Choroid plexus epithelial cell (primary cell): ENCODE results near the gene HEATR5A.
"Not testable (repeated sequence)": the region's sequence is repeated elsewhere in the genome, so short reads cannot be mapped to it uniquely, and the experiment has no call there.

Experiments
- DNase-seq: peaks from one replicate; pipeline ENCODE4 v3.0.0-alpha.2; 2010; ENCODE audit warnings: low read depth
- H3K4me3 ChIP-seq: 2 replicates; pipeline ENCODE4 v1.5.1; 2011; ENCODE audit warnings: low read depth, mild to moderate bottlenecking, control low read depth, low read length, moderate library complexity
- CTCF ChIP-seq: conservative IDR thresholded peaks from 2 replicates; pipeline ENCODE4 v1.5.1; 2011; ENCODE audit warnings: low read depth, mild to moderate bottlenecking, control low read depth, inconsistent platforms, low read length, moderate library complexity

Gene HEATR5A

GRCh38 chr14:31440280-31440679 lies 19.9 kb upstream of the HEATR5A start:
- no peak for DNase-seq
- TF ChIP-seq CTCF = no peak
- no peak overlapping the region for H3K4me3 ChIP-seq

- no peak for DNase-seq
- no peak for TF ChIP-seq CTCF
- no peak overlapping the region for H3K4me3 ChIP-seq
Measured at GRCh38 chr14:31439561-31439960, 19.2 kb upstream of the HEATR5A start.

GRCh38 chr14:31437045-31437691 lies 16.8 kb upstream of the HEATR5A start:
- DNase-seq = not testable (repeated sequence)

GRCh38 chr14:31435276-31435675 lies 14.9 kb upstream of the HEATR5A start:
- peak; percentile 57 for DNase-seq
- no peak for TF ChIP-seq CTCF
- H3K4me3 ChIP-seq = no peak overlapping the region

More at GRCh38 chr14:31437045-31437691, 16.8 kb upstream of the HEATR5A start:
- not testable (repeated sequence) for H3K4me3 ChIP-seq

GRCh38 chr14:31430634-31431264 lies 10.4 kb upstream of the HEATR5A start:
- DNase-seq = no peak
- TF ChIP-seq CTCF = no peak
- H3K4me3 ChIP-seq = no peak overlapping the region

GRCh38 chr14:31429791-31430190 lies 9.4 kb upstream of the HEATR5A start:
- DNase-seq = no peak
- no peak overlapping the region for H3K4me3 ChIP-seq
- no peak for TF ChIP-seq CTCF

- no peak overlapping the region for H3K4me3 ChIP-seq
- TF ChIP-seq CTCF = no peak
- DNase-seq = no peak
Measured at GRCh38 chr14:31428011-31428410, 7.7 kb upstream of the HEATR5A start.
